CD14-positive monocyte (primary cell): ENCODE data around the gene CARNS1. TPM values are rescaled to one million over a fixed set of nuclear protein-coding genes. Genes with fewer than 3 reads are reported as not detected.

ENCODE experiments used
- DNase-seq, 3 donors: peaks; one replicate each; pipeline ENCODE4 v3.0.0-alpha.2; 2011 to 2022
- H2AFZ ChIP-seq: 2 replicates; pipeline ENCODE4 v1.6.0; 2012; ENCODE audit warnings: mild to moderate bottlenecking, low read depth, low read length, inconsistent platforms; ENCODE audit not compliant: insufficient read depth, poor library complexity, severe bottlenecking
- H3K27ac ChIP-seq, 2 donors: 1 replicate in 1 of 2; 2 replicates in 1 of 2; pipeline ENCODE4 v1.5.1; 2012 to 2013; ENCODE audit warnings: low read length in 2 of 2, control low read depth in 1 of 2, inconsistent platforms in 1 of 2, low read depth in 1 of 2, mild to moderate bottlenecking in 1 of 2
- H3K27me3 ChIP-seq, 2 donors: one replicate each; pipeline versions ENCODE4 v1.6.0 to v1.6.1; 2011 to 2013; ENCODE audit warnings: low read length in 2 of 2; ENCODE audit not compliant: control insufficient read depth in 2 of 2, insufficient read depth in 2 of 2
- H3K36me3 ChIP-seq, 2 donors: replicated peaks in 1 of 2; 1 replicate in 1 of 2; 2 replicates in 1 of 2; pipeline versions ENCODE4 v1.5.1 to v1.6.1; 2012 to 2013; ENCODE audit warnings: low read length in 2 of 2, control low read depth in 1 of 2, inconsistent platforms in 1 of 2, mild to moderate bottlenecking in 1 of 2; ENCODE audit not compliant: insufficient read depth in 2 of 2, control insufficient read depth in 1 of 2
- H3K4me1 ChIP-seq, 2 donors: 1 replicate in 1 of 2; 2 replicates in 1 of 2; pipeline versions ENCODE4 v1.5.1 to v1.6.1; 2012 to 2013; ENCODE audit warnings: low read length in 2 of 2, control low read depth in 1 of 2, inconsistent platforms in 1 of 2, mild to moderate bottlenecking in 1 of 2, moderate library complexity in 1 of 2; ENCODE audit not compliant: insufficient read depth in 2 of 2, control insufficient read depth in 1 of 2
- H3K4me2 ChIP-seq: replicated peaks from 2 replicates; pipeline ENCODE3; 2012; ENCODE audit warnings: low read length, moderate library complexity, mild to moderate bottlenecking; ENCODE audit not compliant: poor library complexity, severe bottlenecking; ENCODE audit errors: extremely low read depth
- H3K4me3 ChIP-seq, 3 experiments: fragments of 200-600 bp in 1 of 3; sonication (generic) in 1 of 3; replicated peaks in 1 of 3; 1 replicate in 2 of 3; 2 replicates in 1 of 3; pipeline ENCODE4 v1.5.1; 2011 to 2013; ENCODE audit warnings: low read length in 3 of 3, mild to moderate bottlenecking in 3 of 3, control low read depth in 2 of 3, low read depth in 2 of 3, inconsistent platforms in 1 of 3, moderate library complexity in 1 of 3
- H3K79me2 ChIP-seq: 2 replicates; pipeline ENCODE4 v1.6.0; 2012; ENCODE audit warnings: mild to moderate bottlenecking, control low read depth, inconsistent platforms, low read length, moderate library complexity; ENCODE audit not compliant: insufficient read depth
- H3K9ac ChIP-seq: 2 replicates; pipeline ENCODE4 v1.6.0; 2017; ENCODE audit warnings: low read length, mild to moderate bottlenecking; ENCODE audit not compliant: insufficient read depth, poor library complexity, severe bottlenecking
- H3K9me3 ChIP-seq, 2 donors: replicated peaks in 1 of 2; 1 replicate in 1 of 2; 2 replicates in 1 of 2; pipeline versions ENCODE4 v1.5.1 to v1.6.1; 2012 to 2013; ENCODE audit warnings: low read length in 2 of 2, control low read depth in 1 of 2; ENCODE audit not compliant: control insufficient read depth in 1 of 2, insufficient read depth in 1 of 2
- H4K20me1 ChIP-seq: 2 replicates; pipeline ENCODE4 v1.6.0; 2012; ENCODE audit warnings: mild to moderate bottlenecking, low read length, control low read depth, moderate library complexity; ENCODE audit not compliant: insufficient read depth
- H3K27ac Mint-ChIP-seq, 7 donors: one replicate each; pipeline ENCODE4 v1.8.0; 2020; ENCODE audit warnings: mild to moderate bottlenecking in 7 of 7, mixed read lengths in 7 of 7, moderate library complexity in 6 of 7, inconsistent platforms in 2 of 7
- H3K27me3 Mint-ChIP-seq, 3 donors: one replicate each; pipeline ENCODE4 v1.8.0; 2021 to 2022; ENCODE audit warnings: low read depth in 3 of 3, mild to moderate bottlenecking in 3 of 3, mixed read lengths in 3 of 3, moderate library complexity in 3 of 3, inconsistent platforms in 1 of 3
- H3K36me3 Mint-ChIP-seq, 2 donors: one replicate each; pipeline ENCODE4 v1.8.0; 2020; ENCODE audit warnings: mixed read lengths in 2 of 2, inconsistent platforms in 1 of 2, mild to moderate bottlenecking in 1 of 2
- H3K4me1 Mint-ChIP-seq: one replicate; pipeline ENCODE4 v1.8.0; 2020; ENCODE audit warnings: mild to moderate bottlenecking, mixed read lengths
- H3K4me3 Mint-ChIP-seq, 2 donors: one replicate each; pipeline ENCODE4 v1.8.0; 2020; ENCODE audit warnings: mild to moderate bottlenecking in 2 of 2, mixed read lengths in 2 of 2, moderate library complexity in 1 of 2
- H3K9me3 Mint-ChIP-seq, 7 donors: one replicate each; pipeline ENCODE4 v1.8.0; 2020 to 2022; ENCODE audit warnings: mixed read lengths in 7 of 7, mild to moderate bottlenecking in 6 of 7, moderate library complexity in 6 of 7, inconsistent platforms in 2 of 7
- CTCF ChIP-seq: fragments of 200-600 bp; IDR thresholded peaks from one replicate; pipeline ENCODE4 v1.8.0; 2022; ENCODE audit warnings: antibody characterized with exemption, mild to moderate bottlenecking
- WGBS: methylation state at CpG from one replicate; pipeline ENCODE4 v1.1.5; 2013; ENCODE audit warnings: missing lambda C conversion rate; ENCODE audit not compliant: insufficient coverage; 5-methylcytosine and 5-hydroxymethylcytosine counted together
- intact Hi-C, 2 donors: fragments of 100-400 bp; cut with micrococcal nuclease; formaldehyde crosslinking; loops; one replicate each; pipeline versions ENCODE4 v1.15.0 to v1.15.1; 2023
- polyA plus RNA-seq, 3 donors: library from polyadenylated mRNA; depleted of rRNA in 1 of 3; unstranded in 2 of 3; stranded (reverse) in 1 of 3; fragments of 300-500 nt in 2 of 3; fragments of >200 nt in 1 of 3; fragmentation: Illumina TruSeq in 2 of 3; gene quantifications; 1 replicate in 2 of 3; 2 replicates in 1 of 3; pipeline ENCODE4 v1.2.3, GENCODE V29; 2012 to 2021

CARNS1 gene
- polyA plus RNA-seq, 3 donors, result 0.09 TPM; not detected in 2

GRCh38 chr11:67419325-67420049, 4.0 kb downstream of the CARNS1 start:
- peak overlapping the region in 1 of 7 donors; percentile 8 for H3K27ac Mint-ChIP-seq
- no peak overlapping the region for H3K27ac ChIP-seq
- no peaks in the 10 kb centered on the region for H3K9me3 ChIP-seq
- no peak for TF ChIP-seq CTCF
- H3K4me3 ChIP-seq, result peak overlapping the region in 1 of 3 experiments; percentile 32
- H3K4me1 Mint-ChIP-seq, result peaks cover 35% of the 10 kb centered on the region
- H3K4me2 ChIP-seq, result peak overlapping the region; percentile 45
- H3K79me2 ChIP-seq, result no peaks in the 10 kb centered on the region
- WGBS, result 89% methylated on average over 19 of the region's 21 CpGs
- DNase-seq, result no peak
- intact Hi-C loops, result no loop called here
- H3K27me3 ChIP-seq, result peaks cover 6 to 55% of the 10 kb centered on the region in 2 donors
- H4K20me1 ChIP-seq, result no peaks in the 10 kb centered on the region
- H2AFZ ChIP-seq, result peak overlapping the region; percentile 35
- peak overlapping the region; percentile 31 to 82 for H3K4me3 Mint-ChIP-seq
- H3K4me1 ChIP-seq, result peaks cover 35 to 56% of the 10 kb centered on the region in 2 donors
- H3K27me3 Mint-ChIP-seq, result peaks cover 34 to 57% (median 48%) of the 10 kb centered on the region in 3 donors
- H3K9ac ChIP-seq, result no peak overlapping the region
- H3K36me3 ChIP-seq, result no peaks in the 10 kb centered on the region
- H3K9me3 Mint-ChIP-seq, result peaks cover 0 to 9% (median 4%) of the 10 kb centered on the region in 7 donors
- H3K36me3 Mint-ChIP-seq, result peaks cover 4 to 8% of the 10 kb centered on the region in 2 donors

GRCh38 chr11:67420147-67420645, 4.7 kb downstream of the CARNS1 start:
- Histone ChIP-seq H3K4me1 (peaks cover 31 to 52% of the 10 kb centered on the region in 2 donors), H3K79me2 (no peaks in the 10 kb centered on the region), H3K27me3 (peaks cover 1 to 48% of the 10 kb centered on the region in 2 donors), H2AFZ (peak overlapping the region; percentile 86), H3K27ac (no peak overlapping the region), H3K4me2 (peak overlapping the region; percentile 89), H3K36me3 (no peaks in the 10 kb centered on the region), H4K20me1 (no peaks in the 10 kb centered on the region), H3K9ac (peak overlapping the region; percentile 64), H3K9me3 (no peaks in the 10 kb centered on the region), H3K4me3 (peak overlapping the region; percentile 0 to 76 (median 24))
- Mint-ChIP-seq H3K27ac (no peak overlapping the region), H3K27me3 (peaks cover 28 to 49% (median 41%) of the 10 kb centered on the region in 3 donors), H3K4me3 (peak overlapping the region; percentile 72 to 82), H3K4me1 (peaks cover 32% of the 10 kb centered on the region), H3K36me3 (peaks cover 4 to 8% of the 10 kb centered on the region in 2 donors), H3K9me3 (peaks cover 0 to 9% (median 2%) of the 10 kb centered on the region in 7 donors)
- WGBS, result 45% methylated on average over 14 of the region's 15 CpGs
- DNase-seq, result no peak
- no peak for TF ChIP-seq CTCF
- intact Hi-C loops, result no loop called here
